Renal cortical epithelial cell (primary cell): ENCODE results near the gene PRRG2. TPM values are rescaled to one million over a fixed set of nuclear protein-coding genes. Genes with fewer than 3 reads are reported as not detected.
A peak's percentile ranks its signal among the peaks of the same experiment; 100 is the strongest.
"Not testable (repeated sequence)": the region's sequence is repeated elsewhere in the genome, so short reads cannot be mapped to it uniquely, and the experiment has no call there.

Experiments
- DNase-seq: peaks from one replicate; pipeline ENCODE4 v3.0.0-alpha.2; 2011; ENCODE audit warnings: low read depth
- total RNA-seq: library from RNA; depleted of rRNA; stranded (reverse); fragments of >200 nt; gene quantifications from 2 replicates; pipeline ENCODE4 v1.2.3, GENCODE V29; 2014

Gene PRRG2
- total RNA-seq, 1 donor from 2014 or later, result 7.2 TPM

DNA sequence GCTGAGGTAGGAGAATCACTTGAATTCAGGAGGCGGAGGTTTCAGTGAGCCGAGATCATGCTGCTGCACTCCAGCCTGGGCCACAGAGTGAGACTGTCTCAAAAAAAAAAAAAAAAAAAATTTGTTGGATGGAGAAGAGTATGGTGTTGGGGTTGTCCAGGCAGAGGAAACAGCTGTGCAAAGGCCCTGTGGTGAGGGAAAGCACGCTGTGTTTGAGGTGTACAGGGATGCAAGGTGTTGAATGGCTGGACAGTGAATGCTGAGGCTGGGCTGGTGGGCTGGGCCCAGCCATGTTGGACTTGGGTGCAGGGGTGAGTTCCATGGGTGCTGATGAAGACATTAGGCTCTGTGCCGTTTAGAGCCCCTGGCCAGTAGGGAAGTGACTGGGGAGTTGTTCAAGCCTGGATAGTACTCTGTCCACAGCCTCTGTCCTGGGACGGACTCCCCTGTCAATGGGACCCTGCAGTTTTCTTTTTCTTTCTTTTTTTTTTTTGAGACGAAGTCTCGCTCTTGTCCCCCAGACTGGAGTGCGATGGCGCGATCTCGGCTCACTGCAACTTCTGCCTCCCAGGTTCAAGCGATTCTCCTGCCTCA lies 28.5 kb downstream of the PRRG2 start:
- DNase-seq, result no peak

DNA sequence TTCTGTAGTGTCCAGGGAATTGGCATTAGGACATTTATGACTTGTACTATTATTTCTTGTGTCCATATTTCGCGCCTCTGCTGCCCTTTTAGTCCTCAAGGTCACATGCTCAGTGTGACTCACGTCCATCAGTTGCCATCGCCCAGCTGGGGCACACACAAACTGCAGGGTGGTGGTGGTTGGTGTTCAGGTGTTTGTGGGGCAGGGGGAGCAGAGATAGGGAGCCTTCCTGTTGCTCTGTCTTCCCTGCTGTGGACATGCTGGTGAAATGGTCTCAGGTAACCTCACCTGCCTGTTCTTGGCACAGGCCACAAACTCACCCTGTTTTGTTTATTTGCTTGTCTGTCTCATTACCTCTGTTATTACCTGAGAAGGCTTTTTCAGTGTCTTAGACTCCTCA lies 32.3 kb downstream of the PRRG2 start:
- no peak for DNase-seq

DNA sequence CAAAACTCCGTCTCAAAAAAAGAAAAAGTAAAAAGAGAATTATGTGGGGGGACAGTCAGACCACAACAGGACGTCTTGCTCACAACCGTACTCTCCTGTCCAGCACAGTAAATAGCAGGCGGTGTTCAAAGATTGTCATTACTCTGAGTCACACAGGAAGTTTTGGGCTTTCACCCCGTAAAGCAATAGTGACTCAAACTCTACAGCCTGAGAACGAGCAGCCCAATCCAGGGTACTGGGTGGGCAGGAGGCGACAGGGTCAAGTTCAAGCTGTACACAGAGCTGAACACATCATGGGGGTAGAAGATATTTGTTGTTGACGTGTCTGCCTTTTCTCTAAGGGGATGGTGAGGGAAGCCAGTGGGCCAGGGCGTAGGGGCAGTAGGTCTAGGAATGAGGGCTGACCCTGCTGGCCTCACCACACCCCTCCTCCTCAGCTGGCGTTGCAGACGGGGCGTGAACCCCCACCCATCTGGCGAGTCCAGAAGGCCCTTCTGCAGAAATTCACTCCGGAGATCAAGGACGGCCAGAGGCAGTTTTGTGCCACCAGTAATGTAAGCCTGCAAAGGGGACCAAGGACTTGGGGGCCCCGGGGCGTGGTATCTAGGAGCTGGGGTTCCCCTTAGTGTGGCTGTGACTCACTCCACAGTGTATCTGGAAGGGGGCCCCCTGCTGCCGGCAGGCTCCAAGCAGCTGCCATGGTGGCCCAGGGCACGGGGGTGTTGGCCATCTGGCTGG lies 33.1 kb downstream of the PRRG2 start:
- DNase-seq, result peak; percentile 82

DNA sequence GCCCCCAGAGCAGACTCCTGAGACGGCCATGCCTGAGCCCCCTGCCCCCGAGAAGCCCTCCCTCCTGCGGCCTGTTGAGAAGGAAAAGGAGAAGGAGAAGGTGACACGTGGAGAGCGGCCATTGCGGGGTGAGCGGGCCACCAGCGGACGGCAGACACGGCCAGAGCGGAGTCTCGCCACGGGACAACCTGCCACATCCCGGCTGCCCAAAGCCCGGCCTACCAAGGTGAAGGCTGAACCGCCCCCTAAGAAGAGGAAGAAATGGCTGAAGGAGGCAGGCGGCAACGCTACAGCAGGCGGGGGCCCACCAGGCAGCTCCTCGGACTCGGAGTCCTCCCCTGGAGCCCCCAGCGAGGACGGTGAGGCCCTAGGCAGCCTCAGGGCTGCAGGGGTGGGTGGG lies 34.7 kb downstream of the PRRG2 start:
- DNase-seq, result no peak

DNA sequence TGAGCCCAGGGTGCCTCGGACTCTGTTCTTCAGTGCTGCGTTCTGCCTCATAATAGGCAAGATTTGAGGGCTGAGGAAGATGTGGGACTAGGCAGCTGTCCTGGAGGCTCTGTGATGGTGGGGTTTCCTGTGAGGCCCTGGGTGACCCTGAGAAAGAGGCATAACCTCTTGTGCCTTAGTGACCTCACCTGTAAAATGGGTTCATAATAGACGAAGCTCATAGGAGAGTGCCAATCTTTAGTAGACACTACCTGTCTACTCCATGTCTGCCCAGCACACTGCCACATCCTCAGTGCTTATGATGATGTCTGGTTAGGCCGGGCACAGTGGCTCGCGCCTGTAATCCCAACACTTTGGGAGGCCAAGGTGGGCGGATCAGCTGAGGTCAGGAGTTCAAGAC lies 35.4 kb downstream of the PRRG2 start:
- DNase-seq, result no peak

DNA sequence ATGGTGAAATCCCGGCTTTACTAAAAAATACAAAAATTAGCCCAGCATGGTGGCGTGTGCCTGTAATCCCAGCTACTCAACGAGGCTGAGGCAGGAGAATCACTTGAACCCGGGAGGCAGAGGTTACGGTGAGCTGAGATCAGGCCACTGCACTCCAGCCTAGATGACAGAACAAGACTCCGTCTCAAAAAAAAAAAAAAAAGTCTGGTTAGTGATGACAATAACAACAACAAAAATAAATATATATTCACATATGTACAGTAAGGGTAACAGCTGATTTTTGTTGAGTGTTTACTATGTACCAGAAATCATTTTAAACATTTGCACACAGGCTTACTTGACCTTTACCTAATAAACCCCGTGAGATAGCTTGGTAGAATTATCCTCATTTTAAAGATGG lies 35.8 kb downstream of the PRRG2 start:
- DNase-seq, result no peak

DNA sequence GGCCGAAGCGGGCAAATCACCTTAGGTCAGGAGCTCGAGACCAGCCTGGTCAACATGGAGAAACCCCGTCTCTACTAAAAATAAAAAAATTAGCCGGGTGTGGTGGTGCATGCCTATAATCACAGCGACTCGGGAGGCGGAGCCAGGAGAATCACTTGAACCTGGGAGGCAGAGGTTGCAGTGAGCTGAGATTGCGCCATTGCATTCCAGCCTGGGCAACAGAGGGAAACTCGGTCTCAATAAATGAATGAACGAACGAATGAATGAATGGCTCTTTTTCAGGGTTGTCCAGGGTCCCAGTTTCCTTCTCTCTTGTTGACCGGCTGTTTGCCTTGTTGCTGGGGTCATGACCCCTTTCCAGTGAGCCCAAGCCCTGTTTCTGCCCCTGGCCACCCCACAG lies 36.7 kb downstream of the PRRG2 start:
- not testable (repeated sequence) for DNase-seq

DNA sequence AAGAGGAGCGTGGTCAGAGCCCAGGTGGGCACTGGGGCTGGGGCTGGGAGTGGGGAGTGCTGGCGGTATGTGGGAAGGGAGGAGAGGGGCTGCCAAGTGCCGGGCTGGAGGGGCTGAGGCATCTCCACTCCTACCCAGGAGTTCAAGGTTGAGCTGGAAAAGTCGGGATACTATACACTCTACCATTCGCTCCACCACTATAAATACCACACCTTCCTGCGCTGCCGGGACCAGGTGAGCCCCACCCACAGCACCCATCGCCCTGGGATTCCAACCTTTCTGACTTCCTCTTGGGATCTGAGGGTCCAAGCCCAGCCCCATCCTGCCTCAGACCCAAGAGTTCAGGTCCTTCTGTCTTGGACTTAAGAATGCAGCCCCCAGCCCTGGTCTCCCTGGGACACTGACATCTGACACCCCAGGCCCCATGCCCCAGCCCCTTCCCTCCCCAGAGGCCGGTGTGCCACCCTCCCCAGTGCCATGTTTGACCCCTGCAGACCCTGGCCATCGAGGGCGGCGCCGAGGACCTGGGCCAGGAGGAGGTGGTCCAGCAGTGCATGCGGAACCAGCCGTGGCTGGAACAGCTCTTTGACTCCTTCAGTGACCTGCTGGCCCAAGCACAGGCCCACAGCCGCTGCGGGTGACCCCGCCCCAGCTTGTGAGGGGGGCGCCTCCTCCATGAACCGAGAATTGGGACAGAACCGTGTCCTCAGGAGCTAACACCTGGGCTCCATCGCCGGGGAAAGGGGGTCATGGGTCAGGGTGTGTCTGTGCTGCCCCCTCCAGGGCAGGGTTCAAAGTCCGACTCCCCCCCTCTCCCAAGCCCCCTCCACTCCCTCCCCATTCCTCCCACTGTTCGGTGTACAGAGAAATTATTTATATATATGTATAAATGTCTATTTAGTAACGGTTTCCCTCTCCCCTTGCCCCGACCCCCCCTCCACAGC lies 44.1 kb downstream of the PRRG2 start:
- no peak for DNase-seq

DNA sequence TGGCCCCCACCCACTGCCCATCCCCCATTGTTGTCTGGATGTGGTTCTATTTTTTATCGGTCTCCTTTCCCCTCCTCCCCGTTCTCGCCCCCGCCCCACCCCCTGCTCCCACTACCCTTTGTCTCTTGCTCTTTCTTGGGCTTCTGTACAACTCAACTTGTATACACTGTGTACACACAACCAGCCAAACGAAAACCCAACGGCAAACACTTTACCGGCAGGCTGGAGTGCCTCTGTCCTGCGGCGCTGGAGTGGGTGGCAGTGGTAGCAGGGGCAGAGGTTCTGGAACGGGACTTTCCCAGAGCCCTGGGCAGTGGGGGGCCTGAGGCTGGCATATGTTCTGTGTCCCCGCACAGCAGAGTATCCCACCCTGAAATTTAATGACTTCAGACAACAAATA lies 45.1 kb downstream of the PRRG2 start:
- no peak for DNase-seq

DNA sequence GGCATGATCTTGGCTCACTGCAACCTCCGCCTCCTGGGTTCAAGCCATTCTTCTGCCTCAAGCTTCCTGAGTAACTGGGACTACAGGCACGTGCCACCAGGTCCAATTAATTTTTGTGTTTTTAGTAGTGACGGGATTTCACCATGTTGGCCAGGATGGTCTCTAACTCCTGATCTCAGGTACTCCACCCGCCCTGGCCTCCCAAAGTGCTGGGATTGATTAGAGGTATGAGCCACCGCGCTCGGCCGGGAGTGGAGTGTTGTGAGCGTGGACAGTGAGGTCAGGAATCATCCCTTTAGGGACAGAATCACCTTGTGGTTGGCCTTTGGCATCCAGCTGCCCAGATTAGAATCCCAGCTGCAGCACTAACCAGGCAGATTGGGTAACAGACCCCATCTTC lies 48.5 kb downstream of the PRRG2 start:
- no peak for DNase-seq

DNA sequence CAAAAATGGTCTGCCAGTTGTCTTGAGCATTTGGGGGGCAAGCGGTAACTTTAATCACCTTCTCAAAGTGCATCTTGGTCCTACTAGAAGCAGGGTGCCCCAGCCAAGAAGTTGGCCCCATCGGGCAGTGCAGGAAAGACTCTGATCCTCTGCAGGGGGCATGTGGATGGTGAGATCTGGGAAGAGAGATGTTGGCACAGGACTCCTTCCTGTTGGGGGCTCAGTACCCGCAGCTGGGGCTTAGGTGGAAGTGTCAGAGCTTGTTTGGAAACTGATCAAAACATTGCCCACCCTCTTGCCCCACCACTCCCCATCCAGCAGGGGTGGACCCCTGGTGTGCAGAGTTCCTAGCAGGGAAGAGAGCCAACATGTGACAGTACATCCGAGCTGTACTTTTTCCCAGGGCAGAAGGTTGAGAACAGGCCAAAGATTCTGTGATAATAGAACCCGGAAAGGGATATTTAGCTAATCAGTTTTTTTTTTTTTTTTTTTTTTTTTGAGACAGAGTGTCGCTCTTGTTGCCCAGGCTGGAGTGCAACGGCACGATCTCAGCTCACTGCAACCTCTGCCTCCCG lies 50.0 kb downstream of the PRRG2 start:
- no peak for DNase-seq

DNA sequence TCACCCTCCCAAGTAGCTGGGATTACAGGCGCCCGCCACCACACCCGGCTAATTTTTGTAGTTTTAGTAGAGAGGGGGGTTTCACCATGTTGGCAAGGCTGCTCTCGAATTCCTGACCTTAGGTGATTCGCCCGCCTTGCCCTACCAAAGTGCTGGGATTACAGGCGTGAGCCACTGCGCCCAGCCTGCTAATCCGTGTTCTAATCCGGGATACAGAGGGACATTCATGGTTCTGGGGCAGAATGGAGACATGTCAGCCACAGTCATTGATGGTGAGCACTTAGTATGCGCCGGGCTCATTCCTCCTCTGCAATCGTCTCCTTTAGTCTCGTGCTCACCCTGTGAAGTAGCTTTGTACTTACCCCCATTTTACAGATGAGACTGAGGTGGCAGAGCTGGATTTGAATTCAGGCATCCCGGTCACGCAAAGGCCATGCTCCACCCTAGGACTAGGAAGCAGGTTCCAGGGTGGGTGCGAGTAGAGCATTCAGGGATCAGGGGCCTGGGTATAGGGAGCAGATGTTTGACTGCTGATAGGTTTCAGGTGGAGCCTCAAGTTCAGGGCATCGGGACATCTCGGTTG lies 50.6 kb downstream of the PRRG2 start:
- DNase-seq, result no peak

DNA sequence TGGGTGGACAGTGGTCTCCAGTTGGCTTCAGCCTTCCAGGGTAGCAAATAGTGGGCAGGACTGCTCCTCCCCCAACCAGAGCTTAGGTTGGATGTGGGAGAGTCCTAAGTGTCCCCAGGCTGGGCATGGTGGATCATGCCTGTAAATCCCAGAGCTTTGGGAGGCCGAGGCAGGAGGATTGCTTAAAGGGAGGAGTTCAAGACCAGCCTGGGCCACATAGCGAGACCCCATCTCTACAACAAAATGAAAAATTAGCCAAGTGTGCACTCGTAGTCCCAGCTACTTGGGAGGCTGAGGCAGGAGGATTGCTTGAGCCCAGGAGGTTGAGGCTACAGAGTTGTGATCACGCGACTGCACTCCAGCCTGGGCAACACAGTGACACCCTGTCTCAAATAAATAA lies 51.5 kb downstream of the PRRG2 start:
- no peak for DNase-seq

DNA sequence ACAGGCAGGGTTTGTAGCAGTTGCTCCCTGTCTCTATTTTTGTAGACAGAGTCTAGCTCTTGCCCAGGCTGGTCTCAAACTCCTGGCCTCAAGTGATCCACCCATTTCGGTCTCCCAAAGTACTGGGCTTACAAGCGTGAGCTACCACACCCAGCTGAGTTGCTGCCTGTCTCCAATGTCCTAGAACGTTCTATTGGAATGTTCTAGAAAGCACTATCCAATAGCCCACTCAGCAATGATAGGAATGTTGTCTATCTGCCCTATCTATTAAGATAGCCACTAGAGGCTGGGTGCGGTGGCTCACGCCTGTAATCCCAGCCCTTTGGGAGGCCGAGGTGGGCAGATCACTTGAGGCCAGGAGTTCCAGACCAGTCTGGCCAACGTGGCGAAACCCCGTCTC lies 52.2 kb downstream of the PRRG2 start:
- not testable (repeated sequence) for DNase-seq

DNA sequence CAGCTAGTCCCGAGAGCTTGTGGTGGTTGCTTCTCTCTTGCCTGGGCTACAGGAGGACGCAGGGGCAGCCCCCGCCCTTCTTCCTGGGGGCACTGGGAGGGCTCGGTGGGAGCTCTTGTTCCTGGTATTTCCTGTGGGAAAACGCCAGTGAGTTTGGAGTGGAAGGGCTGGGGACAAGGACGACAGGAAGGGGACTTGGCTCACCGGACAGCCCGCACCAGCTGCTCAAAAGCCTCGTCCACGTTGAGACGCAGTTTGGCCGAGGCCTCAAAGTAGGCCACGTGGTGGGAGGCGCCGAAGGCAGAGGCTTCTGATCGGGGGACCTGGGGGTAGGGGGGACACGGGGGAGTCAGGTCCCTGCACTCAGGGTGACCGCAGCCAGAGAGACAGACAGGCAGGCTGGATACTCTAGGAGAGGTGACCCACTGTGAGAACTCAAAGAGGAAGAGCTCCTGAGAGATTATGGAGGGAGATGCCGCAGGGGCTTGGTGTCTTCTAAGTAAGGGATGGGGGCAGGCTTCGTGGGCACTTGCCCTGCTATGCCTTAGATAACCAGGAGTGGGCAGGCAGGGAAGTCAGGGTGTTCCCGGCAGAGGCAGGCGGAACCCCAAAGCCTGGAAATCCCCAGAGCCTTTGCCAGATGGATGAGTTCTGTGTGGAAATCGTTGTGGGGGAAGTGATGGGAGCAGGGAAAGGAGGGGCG lies 54.6 kb downstream of the PRRG2 start:
- peak; percentile 13 for DNase-seq

DNA sequence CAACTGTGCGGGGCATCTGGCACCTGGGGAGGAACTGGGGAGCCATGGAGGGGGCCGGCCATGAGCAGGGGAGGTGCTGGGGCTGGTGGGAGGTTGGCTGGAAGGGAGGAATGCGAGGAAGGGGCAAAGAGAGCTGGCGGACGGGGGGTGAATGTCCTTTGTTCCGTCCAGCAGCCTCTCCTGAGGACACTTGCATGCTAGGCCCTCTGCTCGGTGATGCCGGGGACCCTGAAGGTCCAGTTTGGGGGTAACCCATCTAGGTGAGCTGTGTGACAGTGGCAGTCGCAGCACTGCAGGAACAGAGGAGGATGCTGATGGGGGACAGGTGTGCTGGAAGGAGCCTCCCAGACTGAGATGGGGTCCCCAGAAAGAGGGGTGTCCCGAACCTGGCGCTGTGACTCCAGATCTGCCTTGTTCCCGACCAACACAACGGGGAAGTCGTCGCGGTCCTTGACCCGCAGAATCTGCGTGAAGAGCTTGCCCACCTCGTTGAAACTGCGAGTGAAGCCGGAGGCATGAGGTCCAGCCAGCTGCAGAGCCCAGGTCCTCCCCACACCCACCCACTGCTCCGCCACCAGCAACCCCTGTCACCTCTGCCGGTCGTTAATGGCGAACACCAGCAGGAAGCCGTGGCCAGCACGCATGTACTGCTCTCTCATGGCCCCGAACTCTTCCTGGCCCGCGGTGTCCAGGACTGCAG lies 55.3 kb downstream of the PRRG2 start:
- DNase-seq, result no peak

DNA sequence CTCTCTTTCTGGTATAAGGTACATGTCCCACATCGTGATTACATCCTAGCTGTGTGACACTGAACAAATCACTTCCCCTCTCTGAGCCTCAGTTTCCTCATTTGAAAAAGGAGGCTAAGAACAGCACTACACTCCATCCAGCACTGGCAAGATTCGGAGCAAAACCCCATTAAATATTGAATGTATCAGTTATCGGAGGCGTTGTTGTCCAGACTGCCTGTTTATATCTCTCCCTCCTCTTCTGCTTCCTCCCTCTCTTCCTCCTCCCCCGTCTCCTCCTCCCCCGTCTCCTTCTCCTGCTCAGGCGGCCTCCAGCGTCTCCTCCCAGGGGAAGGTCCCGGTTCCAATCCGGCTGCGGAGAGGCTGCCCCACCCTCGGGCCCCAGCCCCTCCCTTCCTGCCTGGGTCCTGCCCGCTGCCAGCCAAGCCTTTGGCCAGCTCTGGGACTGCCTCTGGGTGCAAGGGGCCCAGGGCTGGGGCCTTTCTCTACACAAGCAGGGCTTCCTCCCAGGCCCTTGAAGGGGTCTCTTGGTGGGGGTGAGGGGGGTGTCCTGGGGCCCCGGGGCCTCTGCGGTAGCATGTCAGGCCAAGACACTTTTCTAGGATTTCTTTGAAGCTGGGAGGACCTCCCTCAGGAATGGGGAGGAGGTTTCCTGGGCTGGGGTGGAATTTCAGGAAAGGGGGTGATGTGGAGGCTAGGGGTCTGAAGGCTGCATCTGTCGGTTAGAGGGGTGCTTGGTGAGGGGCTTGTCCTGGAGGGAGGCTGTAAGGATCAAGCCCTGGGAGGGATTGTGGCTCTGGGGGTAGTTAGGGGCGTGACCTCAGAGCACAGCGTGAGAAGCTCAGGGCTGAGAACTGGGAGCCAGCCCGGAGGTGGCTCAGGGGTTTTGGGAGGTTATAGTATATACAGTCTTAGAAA lies 57.0 kb downstream of the PRRG2 start:
- DNase-seq, result peak; percentile 53

DNA sequence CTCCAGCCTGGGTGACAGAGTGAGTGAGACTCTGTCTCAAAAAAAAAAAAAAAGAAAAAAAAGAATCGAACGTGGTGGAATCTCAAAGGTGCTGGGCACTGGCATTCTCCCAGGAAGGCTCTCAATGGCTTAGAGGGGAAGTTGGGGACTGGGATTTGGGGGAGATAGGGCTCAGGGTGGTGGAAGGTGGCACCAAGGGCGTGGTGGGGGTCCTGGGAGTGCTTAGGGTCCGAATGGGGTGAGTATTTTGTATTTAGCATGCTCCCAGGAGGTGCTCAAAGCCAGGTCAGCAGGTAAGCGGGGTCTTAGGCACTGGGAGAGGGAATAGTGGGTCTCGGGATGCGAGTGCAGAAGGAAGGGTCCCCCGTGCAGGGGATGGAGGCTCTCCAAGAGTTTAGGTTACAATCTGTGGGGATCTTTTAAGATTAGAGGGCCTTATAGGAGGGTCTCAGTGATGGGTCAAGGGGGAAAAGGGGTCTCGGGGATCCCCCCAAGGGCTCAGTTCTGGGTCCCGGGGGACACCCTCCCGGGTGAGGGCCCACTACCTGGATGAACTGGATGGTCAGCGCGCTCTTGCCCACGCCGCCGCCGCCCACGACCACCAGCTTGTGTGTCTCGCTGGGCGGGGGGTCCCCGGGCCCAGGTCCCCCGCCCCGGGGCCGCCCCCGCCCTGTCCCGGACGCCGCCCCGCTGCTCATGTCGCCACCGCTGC lies 58.4 kb downstream of the PRRG2 start:
- DNase-seq, result no peak
